HG02870 (cell line): Measurements from ENCODE around the gene HMG20A.

Experiments
- ATAC-seq: cut with Tn5 transposase; IDR thresholded peaks from one replicate; pipeline ENCODE4 v1.9.1; 2021; ENCODE audit warnings: mild to moderate bottlenecking, moderate library complexity; ENCODE audit not compliant: unreplicated experiment

The HMG20A gene

DNA sequence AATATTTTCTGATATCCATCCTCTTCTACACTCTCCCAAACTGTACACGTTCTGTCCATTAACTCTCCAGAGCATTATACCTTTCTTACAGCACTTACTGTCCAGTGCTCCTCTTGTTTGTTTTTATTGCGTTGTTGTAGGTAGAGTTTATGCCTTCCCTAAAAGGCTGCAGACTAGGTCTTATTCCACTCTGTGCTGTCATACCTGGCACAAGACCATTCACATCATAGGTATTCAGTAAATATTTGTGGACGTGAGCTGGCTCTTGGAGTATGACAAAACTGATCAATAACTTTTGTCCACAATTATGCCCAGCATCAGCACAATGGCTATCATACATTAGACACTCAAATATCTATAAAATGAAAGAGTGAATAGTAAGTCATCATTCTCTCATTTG, 4.4 kb downstream of the HMG20A start:
- ATAC-seq = no peak

DNA sequence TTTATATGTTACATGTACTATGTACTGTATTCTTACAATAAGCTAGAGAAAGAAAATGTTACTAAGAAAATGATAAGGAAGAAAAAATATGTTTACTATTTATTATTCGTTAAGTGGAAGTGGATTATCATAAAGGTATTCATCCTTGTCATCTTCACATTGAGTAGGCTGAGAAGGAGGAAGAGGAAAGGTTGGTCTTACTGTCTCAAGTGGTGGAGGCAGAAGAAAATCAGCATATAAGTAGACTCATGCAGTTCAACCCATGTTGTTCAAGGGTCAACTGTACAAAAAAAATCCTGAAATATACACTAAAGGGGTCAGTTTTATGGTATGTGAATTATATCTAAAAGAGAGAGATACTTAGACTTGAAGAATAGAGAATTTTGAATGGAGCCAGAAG, 5.7 kb downstream of the HMG20A start:
- no peak for ATAC-seq

DNA sequence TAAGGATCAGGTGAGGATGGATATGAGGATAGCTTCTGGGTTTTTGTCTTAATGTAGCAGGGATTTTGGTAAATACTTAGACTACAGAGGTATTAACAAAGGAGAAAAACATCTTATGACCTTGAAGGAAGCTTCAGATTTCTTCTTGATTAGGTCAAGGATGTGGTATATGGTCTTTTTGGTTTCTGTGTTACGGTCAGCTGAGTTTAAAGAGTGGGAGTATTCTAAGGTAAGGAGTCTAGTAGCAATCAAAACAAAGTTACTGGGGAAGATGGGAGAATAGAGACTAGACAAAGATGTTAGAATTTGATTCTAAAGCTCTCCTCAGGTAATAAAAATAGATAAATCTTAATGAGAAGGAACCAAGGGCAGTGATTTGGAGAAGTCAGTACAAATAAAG, 6.2 kb downstream of the HMG20A start:
- ATAC-seq = no peak

DNA sequence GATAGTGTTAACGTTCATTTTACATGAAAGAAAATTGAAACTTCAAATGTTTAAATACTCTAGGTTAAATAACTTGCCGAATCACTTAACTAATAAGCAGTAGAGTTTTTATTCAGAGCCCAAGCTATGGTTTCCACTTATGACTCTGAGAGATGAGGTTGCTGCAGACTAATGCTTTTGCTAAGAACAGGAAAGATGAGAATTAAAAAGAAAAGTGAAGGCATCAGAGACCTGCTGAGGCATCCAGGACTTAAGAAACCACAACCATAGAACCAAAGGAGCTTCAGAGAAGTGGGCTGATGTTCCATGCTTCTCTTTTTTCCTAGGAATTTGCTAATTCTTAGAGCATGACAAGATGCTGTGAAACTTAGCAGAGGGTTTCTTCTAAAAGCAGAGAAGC, 9.5 kb downstream of the HMG20A start:
- ATAC-seq = no peak

DNA sequence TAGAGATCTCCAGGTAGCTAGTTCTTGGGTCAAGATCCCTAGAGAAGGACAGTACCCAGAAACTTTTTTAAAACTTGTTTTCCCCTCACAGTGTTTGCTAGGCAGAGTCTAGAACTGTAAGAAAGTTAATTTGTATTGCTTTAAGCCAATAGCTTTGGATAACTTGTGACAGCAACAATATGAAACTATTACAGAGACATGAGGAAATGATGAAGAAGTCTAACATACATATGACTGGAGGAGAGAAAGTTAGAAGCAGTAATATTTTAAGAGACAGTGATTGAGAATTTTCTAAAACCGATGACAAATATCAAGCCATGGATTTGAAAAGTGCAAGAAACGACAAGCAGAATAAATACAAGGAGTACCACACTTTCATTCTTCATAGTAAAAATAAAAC, 10.0 kb downstream of the HMG20A start:
- no peak for ATAC-seq

DNA sequence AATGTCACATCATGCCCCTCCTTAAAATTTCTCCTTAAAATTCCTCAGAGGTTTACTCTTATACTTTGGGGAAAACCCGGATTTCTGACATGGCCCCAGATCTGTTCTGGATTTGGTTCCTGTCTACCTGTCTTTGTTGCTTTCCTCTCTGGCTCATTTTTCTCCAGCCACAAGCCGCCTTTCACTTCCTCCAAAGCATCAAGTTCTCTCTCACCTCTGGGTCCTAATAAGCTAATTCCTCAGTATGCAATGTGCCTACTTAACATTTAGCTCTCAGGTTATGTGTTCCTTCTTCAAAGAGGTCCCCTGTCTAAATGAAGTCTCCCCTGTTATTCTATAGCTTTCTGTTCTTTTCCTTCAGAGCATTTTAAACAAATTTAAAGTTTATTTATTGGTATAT, 16.1 kb downstream of the HMG20A start:
- ATAC-seq = no peak

DNA sequence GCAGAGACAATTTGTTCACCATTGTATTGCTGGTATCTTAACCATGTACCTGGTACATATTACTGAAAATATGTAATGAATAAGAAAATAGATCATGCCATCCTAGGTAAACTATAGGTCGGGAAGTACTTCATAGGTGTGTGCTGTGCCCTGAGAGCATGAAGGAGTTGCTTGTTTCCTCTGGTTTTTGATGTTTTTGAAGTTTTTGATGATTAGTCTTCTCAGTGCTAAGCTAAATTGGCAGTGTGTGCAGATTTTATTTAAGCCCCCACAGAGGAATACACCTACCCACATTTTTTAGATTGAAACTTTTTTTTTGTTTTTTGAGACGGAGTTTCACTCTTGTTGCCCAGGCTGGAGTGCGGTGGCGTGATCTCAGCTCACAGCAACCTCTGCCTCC, 16.6 kb downstream of the HMG20A start:
- no peak for ATAC-seq

DNA sequence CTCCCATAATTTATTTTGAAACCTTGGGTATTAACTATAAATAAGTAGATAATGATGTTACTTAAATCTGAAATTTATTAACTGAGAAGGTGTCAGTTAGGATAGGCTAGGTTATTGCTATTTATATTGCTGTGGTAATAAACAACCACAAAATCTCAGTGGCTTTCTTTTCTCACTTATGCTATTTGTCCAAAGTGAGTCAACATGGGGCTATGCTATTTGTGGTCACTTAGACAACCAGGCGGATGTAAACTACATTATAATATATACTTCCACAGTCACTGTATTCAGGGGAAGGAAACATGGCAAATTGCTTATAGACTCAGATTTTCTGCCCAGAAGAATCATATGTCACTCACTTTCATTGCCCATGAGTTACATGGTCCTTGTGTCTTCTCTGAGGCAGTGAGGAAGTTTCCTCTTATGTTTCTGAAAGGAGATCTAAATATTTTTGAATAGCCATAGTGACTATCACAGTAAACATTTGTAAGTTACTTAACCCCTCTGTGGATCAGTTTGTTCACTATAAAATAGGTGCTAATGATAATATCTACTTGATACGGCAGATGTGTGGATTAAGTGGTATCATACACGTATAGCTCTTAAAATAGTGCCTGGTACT, 19.8 kb downstream of the HMG20A start:
- ATAC-seq = no peak

DNA sequence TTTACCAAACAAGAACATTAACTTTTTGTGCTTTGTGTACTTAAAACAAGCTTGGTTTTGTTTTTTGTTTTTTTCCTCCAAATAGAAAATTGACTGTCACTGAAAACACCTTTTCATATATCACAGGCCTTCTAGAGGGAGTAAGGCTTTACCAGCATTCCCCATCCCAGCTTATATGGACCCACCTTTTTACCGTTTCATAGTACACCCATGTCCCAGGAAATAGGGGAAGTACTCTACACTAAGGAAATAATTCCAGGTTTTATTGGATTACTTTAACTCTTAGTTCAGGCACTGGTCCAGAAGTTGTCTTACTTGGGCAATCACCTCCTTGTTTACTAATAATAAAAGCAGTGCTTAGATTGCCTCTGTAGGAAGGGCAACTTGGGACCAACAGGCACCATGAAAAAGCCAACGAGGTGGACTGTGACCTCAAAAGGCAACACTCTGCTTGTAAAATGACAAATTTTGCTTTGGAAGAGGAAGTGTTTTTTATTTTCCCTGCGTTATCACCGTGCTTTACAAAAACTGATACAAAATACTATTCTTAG, 26.2 kb downstream of the HMG20A start:
- no peak for ATAC-seq

DNA sequence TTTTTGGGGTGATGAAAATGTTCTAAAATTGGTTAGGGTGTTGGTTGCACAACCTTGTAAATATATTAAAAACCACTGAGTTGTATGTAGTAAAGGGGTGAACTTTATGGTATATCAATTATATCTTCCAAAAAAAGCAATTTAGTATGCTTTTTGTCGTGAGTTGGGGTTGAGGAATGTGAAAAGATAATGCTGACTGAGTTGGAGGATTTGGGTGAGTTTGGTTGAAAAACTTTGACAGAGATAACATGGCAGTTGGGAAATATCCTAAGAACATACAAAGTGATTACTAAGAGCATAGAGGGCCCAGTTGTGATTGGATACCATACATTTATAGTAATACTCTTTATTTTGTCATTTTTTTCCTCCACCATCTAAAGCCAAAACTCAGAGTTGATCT, 33.6 kb downstream of the HMG20A start:
- no peak for ATAC-seq

DNA sequence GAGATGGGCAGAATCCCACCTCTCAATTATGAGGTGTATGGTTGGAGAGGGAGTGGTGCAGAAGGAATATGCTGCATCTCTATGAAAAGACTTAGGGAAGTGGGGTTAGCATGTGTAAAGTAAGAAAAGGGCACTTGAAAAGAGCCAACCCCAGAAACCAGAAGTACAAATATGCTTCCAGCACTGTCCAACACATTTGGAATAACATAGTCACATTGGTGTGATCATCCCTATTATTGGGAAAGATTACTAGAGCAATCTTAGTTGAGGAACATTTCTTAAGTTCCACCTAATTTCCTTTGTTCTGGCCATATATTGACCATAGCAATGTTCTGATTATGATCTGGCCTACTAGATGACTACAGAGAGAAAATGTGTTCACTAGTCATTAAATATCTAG, 34.3 kb downstream of the HMG20A start:
- no peak for ATAC-seq

DNA sequence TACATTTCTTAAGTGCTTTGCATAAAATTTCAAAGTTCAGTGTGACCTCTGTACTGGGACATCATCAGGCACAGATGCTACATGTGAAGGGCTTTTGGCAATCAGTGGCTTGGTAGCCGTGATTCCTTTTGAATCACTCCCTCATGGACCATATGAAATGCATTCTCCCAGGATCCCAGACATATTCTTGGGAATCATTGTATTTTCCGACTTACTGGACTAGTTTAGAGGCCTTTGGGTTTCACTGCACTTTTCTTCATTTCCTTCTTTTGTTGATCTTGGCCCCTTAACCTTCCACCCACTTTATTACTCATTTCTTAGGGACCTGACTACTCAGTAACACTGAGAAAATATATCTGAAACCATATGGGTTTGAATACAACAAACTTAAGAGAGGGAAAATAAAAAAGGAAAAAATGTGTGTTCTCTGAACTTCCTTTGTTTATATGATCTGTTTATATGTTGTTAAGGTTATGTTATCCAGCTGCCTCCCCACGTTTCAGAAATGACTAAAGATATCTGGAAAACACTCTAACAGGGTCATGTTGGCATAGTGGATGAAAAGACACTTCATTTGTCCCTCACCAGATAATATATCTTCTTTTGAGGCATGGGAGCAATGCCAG, 35.1 kb downstream of the HMG20A start:
- ATAC-seq = no peak

DNA sequence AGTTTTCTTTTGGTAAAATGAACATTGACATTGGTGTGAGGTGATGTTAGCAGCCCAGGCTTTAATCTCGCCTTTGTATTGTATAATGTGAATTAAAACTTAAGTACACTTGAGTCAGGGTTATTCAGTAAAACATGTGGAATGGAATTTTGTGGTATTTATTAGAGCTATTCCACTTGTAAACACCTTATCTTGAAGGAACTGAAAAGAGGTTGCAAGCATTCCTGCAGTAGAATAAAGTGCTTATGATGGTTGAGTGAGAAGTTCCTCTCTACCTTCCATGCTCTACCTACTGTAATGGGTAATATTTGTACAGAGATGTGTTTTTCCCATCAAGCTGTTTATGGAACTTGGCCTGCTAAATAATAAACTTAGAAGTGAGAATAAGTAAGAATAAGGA, 36.1 kb downstream of the HMG20A start:
- no peak for ATAC-seq

DNA sequence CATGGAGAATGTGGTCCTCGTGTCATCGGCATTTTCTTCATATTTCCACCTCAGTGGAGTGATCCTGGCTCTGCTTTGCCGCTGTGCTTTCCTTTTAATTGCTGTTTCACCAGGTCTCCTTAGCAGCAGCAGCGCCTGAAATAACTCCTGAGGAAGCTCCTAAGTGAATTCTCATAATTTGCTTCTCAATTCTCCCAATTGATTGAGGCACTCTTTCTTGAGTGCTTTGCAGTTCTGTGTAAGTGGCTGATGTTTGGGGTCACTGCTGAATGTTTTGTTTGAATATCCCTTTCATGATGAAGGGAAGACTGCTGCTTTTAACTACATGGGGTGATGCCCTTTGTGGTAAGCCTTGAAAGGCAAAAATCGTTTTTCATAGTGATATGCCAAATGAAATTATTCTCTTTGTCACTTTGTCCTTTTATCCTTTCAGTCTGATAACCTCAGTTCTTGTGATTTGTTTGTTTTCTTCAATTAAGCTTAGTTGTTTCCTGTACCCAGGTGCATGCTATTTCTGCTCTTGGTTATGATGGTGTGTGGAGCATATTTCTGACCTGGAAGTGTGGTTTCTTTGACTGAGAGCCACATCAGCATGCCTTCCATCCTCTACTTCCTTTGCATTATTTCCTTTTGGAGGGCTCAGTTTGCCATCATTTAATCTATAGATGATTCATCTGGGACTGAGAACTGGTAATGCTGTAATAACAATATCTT, 36.7 kb downstream of the HMG20A start:
- ATAC-seq = no peak

DNA sequence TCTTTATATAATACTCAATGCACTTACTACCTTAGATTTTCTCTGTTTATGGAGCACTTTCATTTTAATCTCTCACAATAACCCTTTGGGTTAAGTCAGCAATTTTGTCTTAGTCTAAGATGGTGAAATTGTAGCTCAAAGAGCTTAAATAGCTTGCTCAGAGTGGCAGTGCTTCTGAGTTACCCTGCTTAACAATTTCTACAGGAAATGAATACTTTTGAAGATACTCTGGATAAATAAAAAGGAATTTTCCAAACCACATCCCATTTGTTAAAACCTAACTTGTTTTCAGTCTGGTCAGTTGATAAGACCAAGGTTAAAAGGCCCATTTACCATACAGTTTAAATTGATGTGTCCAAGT, 37.2 kb downstream of the HMG20A start:
- ATAC-seq = no peak

DNA sequence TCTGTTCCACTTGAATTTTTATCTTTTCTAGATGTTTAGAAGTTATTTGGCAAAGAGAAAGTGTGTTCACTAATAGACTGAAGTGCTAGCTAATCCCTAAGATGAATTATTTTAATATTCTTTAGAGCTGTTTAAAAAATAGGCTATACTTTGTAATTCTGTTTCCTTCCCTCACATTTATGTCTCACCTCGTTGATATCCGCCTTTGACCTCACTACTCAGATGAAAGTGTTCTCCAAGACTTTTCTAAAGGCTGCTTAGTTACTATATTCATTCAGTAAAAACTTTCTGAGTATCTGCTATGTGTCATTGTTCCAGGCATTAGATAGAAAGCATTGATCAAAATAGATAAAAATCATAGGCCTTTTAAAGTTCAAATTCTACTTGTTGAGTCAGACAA, 38.3 kb downstream of the HMG20A start:
- ATAC-seq = no peak

DNA sequence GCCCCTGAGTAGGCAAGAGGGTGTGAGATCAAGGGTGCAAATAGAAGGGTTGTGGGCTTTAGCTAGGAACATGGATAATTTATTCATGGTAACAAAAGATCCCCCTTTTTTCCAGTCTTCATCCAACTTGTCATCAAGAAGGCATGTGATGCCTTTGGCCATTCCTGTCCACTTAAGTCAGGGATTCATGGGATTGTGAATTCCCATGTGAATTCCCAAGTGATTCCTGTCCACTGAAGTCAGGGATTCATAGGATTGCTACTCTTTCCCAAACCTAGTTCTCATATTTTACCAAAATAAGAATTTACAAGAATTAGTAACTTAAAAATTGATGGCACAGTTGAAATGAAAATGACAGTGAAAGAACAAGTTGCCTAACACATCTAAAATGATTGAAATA, 40.8 kb downstream of the HMG20A start:
- no peak for ATAC-seq

DNA sequence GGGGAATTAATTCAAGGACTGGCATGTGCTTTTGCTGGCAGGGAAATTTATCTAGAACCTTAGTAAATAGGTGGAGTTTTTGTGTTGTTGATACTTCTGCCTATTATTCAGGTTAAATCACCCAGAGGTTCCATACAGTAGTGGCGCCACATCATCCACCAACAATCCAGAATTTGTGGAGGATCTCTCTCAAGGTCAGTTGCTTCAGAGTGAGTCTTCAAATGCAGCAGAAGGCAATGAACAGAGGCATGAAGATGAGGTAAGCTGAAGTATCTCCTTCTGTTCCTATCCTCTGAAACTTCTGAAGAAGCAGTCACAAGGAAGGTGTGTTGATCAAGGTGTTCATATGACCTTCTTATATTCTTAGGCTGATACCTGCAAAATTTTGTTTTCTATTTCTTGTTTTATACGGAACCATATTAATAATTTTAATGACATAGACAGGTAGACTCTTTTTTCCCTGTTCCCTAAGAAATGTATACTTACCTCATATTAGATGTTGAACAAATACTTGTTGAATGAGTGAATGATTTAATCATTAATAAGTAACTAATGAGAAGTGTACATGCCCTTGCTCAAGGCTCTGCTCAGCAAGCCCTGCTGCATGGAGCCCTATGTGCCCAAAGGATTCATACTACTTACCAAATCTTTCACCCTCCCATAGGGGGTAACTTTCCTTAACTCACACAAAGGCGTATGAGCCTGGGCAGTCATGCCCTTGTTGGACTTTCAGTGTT, 43.6 kb downstream of the HMG20A start:
- no peak for ATAC-seq

DNA sequence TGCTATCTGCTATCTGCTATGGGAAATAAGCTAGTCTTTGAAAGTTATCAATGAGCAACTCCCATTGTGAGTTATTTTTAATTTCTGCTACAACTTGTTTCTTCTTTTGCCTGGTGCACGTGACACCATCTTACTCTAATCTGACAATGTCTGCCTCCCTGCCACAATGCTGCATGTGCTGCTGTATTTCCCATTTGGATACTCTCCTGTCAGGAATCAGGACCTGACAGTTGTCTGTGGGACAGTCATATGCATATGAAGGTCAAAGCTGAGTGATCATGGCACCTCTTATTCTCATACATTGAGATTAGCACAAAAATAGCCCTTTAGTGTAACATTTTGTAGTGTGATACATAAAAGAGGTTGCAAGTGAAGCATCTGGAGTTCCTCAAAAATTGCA, 45.8 kb downstream of the HMG20A start:
- no peak for ATAC-seq

DNA sequence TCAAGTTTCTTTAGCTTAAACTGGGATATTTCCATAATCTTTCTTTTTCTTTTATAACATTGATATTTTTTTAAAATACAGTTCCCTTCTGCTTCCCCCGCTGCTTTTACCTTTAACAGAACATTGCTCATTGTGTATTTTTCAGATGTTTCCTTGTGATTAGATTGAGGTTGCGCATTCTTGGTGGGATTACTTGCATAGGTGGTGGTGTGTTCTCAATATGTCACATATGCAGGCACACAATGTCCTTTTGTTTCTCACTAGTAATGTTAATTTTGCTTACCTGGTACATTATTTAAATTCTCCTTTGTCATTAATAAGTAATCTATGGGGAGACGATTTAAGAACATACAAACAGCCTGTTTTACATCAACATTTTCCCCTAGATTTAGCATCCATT, 48.2 kb downstream of the HMG20A start:
- no peak for ATAC-seq

DNA sequence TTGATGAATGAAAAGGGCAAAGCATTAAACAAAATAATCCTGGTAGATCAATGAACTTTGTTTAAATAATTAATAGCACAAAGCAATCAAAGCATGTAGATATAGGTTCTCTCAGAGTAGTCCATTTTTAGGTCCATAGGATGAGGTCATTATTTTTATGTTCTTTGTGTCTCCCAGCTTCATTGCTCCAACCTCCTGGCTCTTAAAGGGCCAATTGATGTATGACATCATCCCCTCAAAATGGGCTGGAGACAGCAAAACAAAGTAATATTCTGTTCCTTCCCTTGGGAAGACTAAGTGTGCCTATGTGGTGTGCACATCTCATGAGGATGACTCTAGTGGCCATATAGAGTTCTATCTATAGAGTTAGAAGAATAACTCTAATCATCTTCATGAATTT, 49.5 kb downstream of the HMG20A start:
- no peak for ATAC-seq

DNA sequence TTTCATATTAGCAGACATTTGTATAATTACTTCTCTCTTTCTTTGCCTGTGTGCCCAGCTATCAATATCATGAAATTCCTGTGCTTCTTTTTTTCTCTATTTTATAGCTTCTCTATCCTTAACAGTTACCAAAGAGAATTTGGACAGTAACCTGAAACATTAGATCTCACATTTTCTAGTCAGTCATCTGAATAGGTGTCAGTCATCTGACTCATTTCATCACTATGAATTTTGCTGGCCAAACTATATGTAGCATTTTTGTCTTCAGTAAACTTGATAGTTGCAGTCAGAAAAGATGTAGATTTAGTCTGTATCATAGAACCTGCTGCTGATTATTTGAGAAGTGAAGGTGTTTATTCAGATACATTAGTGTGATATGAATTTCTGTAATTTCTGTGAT, 52.6 kb downstream of the HMG20A start:
- ATAC-seq = no peak
